Measurements from ENCODE around the gene FAM43B. TPM values are rescaled to one million over a fixed set of nuclear protein-coding genes. Genes with fewer than 3 reads are reported as not detected.

Gene FAM43B
- total RNA-seq, 1 donor = under 0.01 TPM

GRCh38 chr1:20600156-20600555 lies 47.8 kb downstream of the FAM43B start:
- no peak for TF ChIP-seq CTCF (IDR thresholded peaks at IDR 0.05; ENCODE audit: insufficient read depth, low read depth, low read length)
- DNase-seq (ENCODE audit: low read depth) = no peak
- H3K4me3 ChIP-seq (ENCODE audit: low read depth, low read length) = no peak overlapping the region

GRCh38 chr1:20601129-20601825 lies 48.9 kb downstream of the FAM43B start:
- TF ChIP-seq CTCF (IDR thresholded peaks at IDR 0.05; ENCODE audit: insufficient read depth, low read depth, low read length) = no peak
- no peak for DNase-seq (ENCODE audit: low read depth)
- no peak overlapping the region for H3K4me3 ChIP-seq (ENCODE audit: low read depth, low read length)

GRCh38 chr1:20602851-20603450 lies 50.6 kb downstream of the FAM43B start:
- DNase-seq (ENCODE audit: low read depth) = no peak

GRCh38 chr1:20603504-20604464 lies 51.4 kb downstream of the FAM43B start:
- peak; percentile 65 for DNase-seq (ENCODE audit: low read depth)
- TF ChIP-seq CTCF (IDR thresholded peaks at IDR 0.05; ENCODE audit: insufficient read depth, low read depth, low read length) = no peak
- H3K4me3 ChIP-seq (ENCODE audit: low read depth, low read length) = no peak overlapping the region

More at GRCh38 chr1:20602851-20603450, 50.6 kb downstream of the FAM43B start:
- H3K4me3 ChIP-seq (ENCODE audit: low read depth, low read length) = no peak overlapping the region
- no peak for TF ChIP-seq CTCF (IDR thresholded peaks at IDR 0.05; ENCODE audit: insufficient read depth, low read depth, low read length)

Other genes with a start within 250 kb of the FAM43B start
- gene CAMK2N1, start 66.4 kb upstream of the FAM43B start, total RNA-seq = 8.4 and 9.5 TPM in 2 replicates
- gene MUL1, start 44.4 kb upstream of the FAM43B start, total RNA-seq = 26.4 and 28.1 TPM in 2 replicates
- 1.9 and 3.0 TPM in 2 replicates for gene CDA, start 36.5 kb downstream of the FAM43B start, total RNA-seq
- 61.3 and 64.4 TPM in 2 replicates for gene PINK1, start 80.9 kb downstream of the FAM43B start, total RNA-seq
- 164 and 203 TPM in 2 replicates for gene DDOST, start 108.8 kb downstream of the FAM43B start, total RNA-seq
- gene KIF17, start 165.4 kb downstream of the FAM43B start, total RNA-seq = 0.64 and 2.2 TPM in 2 replicates
- 3.9 and 4.3 TPM in 2 replicates for gene SH2D5, start 180.1 kb downstream of the FAM43B start, total RNA-seq
- 258 and 274 TPM in 2 replicates for gene HP1BP3, start 234.7 kb downstream of the FAM43B start, total RNA-seq